T-helper 1 cell treated with Interleukin-12 subunit alpha and Interleukin-12 subunit beta and Interleukin-4 antibody, amounts not matched to agents 30 ng/mL and 1 ng/mL, for 36 hours (primary cell): ENCODE results near the gene NTRK2. TPM values are rescaled to one million over a fixed set of nuclear protein-coding genes. Genes with fewer than 3 reads are reported as not detected.

Source experiments
- intact Hi-C: fragments of 100-400 bp; cut with micrococcal nuclease; formaldehyde crosslinking; loops from one replicate; pipeline ENCODE4 v1.15.1; 2024
- total RNA-seq: library from RNA; stranded (reverse); gene quantifications from 2 replicates; pipeline ENCODE4 v1.2.3, GENCODE V29; 2022

The NTRK2 gene
- total RNA-seq, 1 donor from 2014 or later = 1.5 TPM

GRCh38 chr9:85004818-85005413 is 335.4 kb downstream of the NTRK2 start:
- intact Hi-C loops = no loop called here

DNA sequence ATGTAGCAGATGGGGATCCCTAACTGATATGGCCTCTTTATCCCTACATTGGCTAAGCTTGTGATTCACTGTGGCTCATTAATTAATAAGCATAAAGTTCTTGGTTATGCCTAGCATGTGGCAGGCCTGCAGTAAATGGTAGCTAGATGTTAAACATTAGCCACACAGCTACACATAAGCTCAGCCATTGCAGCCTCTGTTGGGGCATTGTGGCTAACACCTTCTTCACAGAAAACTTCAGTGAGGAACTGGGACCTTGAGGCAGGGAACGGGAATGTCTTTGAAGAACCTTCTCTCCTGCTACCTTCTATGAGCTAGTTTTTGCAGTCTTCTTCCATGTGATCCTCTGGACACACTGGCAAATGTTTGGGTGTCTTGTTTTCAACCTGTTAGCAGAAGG is 338.2 kb downstream of the NTRK2 start:
- intact Hi-C loops = no loop called here

DNA sequence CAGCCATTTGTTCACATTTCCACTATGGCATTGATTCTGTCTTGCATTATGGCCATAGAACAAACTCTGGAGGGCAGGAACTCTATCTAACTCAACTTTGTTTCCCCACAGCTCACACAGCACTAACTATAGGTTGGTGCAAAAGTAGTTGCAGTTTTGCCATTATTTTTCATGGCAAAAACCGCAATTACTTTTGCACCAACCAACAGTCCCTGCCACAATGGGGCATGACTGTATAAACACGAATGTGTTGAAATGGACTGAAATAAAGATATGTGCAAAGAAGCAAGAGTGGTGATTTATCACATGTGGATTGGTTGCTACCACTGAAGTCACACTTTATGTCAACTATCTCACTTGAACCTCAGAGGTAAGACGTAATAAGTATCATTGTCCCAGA is 338.7 kb downstream of the NTRK2 start:
- intact Hi-C loops = no loop called here

DNA sequence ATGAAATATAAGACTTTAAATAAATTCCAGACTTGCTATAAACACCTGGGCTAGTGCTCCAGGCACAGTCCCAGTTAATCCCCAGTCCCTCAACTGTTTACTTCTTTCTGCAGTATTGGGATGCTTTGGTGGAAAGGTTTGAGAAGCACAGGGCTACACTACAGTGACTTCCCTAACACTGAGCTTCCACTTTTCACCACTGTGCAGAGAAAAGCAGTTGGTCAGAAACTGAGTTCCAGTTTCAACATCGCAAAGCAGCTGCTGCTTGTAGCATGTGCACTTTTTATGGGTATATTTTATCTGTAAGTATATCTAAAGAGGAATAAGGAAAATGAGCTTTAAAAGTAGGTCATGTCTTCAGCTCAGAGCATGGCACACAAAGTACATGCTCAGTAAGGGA is 339.7 kb downstream of the NTRK2 start:
- intact Hi-C loops = no loop called here

- intact Hi-C loops = no loop called here
These were observed 344.2 kb downstream of the NTRK2 start for GRCh38 chr9:85013703-85014102.

DNA sequence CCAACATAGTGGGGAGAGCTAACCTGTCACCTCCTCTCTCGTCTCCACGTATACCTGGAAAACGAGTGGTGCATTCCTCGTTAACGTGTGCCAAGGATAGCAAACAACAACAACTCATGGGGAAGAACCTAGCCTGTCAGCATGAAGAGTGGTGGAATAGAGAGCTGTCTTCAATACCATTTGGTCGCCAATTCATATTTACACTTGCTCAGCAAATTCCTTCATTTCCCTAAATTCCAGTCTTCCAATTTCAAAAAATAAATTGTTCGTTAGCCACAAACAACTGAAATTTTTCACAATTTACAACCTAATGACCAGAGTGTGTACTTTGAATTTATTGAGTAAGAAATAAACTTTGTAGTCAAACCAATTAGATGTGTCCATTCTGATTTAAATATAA is 344.8 kb downstream of the NTRK2 start:
- intact Hi-C loops = no loop called here

GRCh38 chr9:85016384-85017006 is 347.0 kb downstream of the NTRK2 start:
- intact Hi-C loops = no loop called here

- intact Hi-C loops = no loop called here
These were observed 351.3 kb downstream of the NTRK2 start for GRCh38 chr9:85020791-85021190.

DNA sequence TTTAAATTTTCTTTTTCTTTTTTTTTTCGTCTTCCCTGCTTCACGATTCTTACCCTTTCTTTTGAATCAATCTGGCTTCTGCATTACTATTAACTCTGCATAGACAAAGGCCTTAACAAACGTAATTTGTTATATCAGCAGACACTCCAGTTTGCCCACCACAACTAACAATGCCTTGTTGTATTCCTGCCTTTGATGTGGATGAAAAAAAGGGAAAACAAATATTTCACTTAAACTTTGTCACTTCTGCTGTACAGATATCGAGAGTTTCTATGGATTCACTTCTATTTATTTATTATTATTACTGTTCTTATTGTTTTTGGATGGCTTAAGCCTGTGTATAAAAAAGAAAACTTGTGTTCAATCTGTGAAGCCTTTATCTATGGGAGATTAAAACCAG is 352.2 kb downstream of the NTRK2 start:
- intact Hi-C loops = no loop called here

- intact Hi-C loops = no loop called here
These were observed 354.8 kb downstream of the NTRK2 start for GRCh38 chr9:85024374-85024773.

- intact Hi-C loops = no loop called here
These were observed 356.1 kb downstream of the NTRK2 start for GRCh38 chr9:85025638-85026037.

GRCh38 chr9:85027870-85028269 is 358.3 kb downstream of the NTRK2 start:
- intact Hi-C loops = no loop called here

DNA sequence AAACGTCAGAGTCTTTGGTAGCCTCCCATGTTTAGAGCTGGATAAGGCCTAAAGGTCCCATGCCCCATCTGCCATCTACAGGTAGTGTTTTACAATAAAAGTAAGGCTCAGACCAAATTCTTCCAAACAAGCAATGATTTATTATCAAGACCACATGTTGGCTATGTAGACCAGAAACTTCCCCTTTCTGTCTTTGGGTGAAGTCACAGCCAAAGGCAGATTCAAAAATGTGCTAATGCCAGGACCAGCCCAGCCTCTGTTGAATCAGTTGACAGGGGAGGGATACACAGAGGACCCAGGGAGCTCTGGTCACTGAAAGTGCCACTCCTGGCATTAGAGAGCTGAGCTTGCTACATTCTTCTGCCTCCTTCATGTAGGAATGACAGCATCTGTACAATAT is 360.8 kb downstream of the NTRK2 start:
- intact Hi-C loops = no loop called here

- intact Hi-C loops = no loop called here
These were observed 367.0 kb downstream of the NTRK2 start for GRCh38 chr9:85036496-85036895.

DNA sequence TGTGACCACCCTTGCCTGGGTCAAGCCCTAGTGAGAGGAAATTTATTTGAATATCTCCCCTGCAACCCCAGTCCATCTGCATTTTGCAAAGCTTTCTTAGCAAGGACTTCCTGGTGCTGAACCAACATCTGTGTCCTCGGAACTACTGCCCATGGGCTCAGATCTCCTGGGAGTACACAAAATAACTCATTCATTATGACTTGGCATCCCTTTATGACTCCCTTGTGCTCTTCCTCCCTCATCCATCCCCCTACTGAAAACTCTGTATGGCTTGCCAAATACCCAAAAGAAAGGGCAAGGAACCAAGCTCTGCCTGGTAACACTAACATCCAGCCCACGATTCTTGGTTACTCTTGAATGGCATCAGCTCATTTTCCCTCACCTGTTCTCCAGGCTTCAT is 368.5 kb downstream of the NTRK2 start:
- intact Hi-C loops = no loop called here

GRCh38 chr9:85038824-85039608 is 369.5 kb downstream of the NTRK2 start:
- intact Hi-C loops = no loop called here

DNA sequence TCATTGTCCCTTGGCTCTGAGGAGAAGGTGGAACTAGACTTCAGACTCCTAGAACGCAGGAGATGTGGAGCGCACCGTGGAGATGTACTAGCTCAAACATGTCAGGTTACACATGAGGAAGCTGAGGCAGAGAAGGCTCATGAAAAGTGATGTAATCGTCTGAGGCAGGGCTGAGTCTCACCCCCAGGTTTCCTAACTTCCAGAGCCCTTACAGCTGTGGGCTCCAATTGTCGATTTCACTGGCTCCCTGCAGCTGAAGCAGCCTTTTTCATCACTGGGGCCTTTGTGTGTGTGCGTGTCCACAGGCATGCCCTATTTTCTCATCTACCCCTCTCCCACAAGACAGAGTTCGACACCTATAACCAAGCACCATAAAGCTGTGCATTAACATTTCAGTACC is 370.6 kb downstream of the NTRK2 start:
- intact Hi-C loops = no loop called here

DNA sequence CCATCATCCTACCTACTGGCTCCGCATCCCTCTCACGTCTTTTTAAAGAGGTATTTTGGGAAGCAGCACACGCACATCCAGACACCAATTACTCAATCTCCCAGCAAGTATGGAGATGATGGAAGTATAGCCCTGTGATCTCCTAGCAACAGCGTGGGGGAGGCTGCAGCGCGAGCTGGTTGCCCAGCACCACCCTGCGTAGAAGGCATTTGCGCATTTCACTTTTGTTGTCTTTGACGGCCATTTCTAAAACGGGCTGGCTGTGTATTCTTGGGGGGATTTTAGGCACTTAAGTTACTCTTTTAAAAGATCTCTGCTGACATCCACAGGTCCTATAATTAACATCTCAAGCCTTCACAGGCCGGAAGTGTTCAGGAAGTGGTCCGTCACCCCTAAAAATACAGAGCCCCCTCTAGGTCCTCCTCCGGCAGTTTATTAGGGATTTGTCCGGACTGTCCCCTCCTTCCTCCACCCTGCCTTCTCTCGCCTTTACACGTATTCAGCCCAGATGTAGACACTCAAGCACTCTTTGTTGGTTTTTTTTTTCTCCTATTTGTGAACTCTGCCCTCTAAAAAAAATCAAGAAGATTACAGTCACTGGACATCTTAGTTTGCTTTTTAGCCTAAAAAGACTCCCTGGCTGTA is 371.4 kb downstream of the NTRK2 start:
- intact Hi-C loops = no loop called here

- intact Hi-C loops = no loop called here
These were observed 372.1 kb downstream of the NTRK2 start for GRCh38 chr9:85041466-85042137.

DNA sequence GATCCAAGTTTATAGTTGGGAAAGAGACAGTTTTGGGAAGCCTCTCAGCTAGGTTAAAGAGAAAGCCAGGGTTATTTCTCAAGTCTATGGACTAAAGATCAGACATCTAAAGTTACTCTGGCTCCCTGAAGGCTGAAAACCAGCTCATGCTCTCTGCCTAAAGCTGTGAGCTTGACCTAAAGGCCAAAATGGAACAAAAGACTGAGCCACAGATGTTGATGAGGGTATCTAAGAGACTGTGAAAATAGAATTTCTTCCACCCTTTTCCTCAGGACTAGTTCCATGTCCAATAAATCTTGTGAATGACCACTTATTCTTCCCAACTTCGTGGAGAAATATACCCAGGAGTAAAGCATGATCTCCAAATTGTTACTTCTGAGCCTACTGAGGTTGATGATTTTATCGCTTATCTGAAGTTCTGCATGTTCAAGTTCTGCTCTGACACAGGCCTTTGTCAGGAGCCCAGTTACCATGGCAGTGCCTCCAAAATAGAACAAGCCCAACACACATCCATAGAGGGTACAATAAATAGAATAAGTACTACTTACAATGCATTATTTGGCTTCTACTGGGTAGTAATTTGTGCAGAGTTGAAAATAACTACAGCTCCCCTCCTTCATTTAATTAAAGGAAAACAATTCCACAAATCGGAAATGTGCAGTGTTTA is 373.6 kb downstream of the NTRK2 start:
- intact Hi-C loops = no loop called here

- intact Hi-C loops = no loop called here
These were observed 375.7 kb downstream of the NTRK2 start for GRCh38 chr9:85045271-85045670.
